ENCODE measurements around the gene PAQR7.

The PAQR7 gene, protein sequence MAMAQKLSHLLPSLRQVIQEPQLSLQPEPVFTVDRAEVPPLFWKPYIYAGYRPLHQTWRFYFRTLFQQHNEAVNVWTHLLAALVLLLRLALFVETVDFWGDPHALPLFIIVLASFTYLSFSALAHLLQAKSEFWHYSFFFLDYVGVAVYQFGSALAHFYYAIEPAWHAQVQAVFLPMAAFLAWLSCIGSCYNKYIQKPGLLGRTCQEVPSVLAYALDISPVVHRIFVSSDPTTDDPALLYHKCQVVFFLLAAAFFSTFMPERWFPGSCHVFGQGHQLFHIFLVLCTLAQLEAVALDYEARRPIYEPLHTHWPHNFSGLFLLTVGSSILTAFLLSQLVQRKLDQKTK

DNA sequence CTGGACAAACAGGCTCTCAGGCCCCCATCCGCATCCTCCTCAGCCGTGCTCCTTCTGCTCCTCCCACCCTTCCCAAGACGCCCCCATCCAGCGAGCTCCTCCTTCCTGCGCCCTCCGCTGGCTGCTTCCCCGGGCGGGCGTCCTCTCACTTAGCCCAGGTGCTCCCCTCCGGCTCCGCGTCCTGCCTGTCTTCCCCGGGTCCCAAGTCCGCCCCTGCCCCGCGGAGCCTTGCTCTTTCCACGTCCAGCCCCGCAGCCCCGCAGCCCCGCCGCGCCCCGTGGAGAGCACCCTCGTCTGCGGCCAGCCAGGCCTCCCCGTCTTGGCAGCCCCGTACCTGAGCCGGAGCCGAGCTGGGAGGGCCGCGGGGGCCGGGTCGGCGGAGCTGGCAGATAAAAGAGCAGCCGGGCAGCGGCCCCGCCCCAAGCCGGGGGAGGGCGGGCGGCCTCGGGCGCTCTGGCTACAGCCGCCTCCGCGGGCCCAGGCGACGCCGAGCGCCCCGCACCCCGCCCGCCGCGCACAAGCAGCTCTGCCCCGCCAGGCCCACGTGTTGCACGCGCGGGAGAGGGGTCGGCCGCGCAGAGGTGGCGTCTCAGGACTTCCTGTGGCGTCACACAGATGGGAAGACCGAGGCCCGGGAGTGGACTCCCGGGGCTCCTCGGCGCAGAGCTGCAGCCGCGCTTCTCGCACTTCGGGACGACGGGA is at the start of gene PAQR7:
PAQR7 (minus strand) TSS at position 555 of the 702 bp plus-strand sequence. CDS start 11,869 bp downstream, outside the sequence.
- DNase-seq (ENCODE audit: low read depth in 2 of 2), result peak; percentile 20 to 31

DNA sequence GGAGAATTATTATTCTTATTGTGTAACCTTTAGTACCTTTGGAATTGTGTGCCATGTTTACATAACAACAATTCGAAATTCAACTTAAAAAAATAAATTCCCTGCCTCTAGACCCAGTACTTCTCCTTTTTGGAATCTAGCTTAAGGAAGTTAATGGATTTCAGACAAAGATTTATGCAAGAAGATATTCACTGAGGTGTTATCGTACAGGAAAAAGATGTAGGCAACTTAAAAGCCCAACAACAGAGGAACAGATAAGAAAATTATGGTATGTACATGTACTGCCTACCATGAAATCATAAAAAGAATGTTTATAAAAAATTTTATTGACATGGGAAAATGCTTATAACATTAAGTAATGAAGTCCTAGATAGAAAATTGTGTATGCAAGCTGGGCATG is 48.9 kb upstream of the PAQR7 start:
- no peak for DNase-seq (ENCODE audit: low read depth in 2 of 2)

DNA sequence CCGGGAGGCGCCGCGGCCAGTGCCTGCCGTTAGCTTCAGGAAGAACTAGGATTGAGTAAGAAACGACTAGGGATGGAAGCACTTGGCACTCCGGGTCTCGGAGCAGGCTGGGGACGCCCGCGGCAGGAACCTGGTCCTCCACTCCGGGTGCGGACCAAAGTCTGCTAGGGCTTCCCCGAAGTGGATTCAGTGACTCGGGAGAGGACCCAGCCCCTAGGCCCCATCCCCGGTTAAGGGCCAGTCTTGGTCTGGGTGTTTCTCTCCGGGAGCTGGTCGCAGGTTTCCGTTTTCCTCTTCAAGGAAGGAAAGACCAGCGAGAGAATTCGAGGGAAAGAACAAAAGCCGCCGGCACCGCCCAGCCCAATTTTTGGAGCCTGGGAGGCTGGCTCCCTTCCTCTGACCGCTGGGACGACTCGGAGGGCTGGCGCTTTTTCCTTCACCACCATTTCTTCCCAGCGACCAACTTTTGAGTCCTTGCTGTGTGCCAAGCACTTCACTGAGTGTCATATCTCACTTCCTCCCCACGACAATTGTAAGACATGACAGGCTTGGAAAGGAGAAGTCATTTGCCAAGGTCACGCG is 47.6 kb upstream of the PAQR7 start:
- no peak for DNase-seq (ENCODE audit: low read depth in 2 of 2)

DNA sequence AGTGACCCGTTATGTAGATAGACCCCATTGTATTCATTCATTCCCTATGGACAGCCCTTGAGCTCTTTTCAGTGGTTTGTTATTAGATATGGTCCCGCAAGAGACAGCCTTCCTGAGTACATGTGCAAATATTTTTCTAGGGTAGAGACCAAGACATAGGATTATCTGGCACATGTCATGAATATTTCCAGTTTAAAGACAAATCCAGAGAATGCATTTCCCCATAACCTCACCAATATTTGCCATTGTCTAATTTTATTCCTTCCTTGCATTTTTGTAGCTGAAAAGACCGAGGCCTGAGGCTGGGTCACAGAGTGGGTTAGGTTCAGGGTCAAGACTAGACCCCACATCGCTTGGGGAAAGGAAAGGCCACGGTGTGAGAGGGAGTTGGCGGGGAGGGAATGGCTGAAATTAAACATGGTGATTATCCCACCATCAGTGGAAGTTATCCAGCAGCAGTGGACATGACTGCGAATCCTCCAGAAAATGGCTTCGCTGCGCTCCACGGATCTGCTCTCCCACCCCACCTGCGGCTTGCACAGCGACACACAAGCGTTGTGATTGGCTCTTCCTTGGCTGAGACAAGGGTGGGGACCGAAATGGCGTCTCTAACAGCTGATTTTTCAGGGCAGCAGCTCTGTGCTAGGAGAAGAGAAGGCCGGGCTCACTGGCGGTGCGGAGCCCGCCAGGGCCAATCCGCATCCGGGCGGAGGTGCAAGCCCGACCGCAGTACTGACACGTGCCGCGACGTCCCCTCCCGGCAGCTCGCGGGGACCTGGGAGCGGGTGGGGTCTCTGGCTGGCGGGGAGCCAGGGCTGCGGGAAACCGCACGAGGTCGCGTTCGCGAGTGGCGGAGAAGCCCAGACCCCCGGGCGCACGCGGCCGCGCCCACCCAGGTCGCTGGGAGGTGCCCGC is 46.8 kb upstream of the PAQR7 start:
- no peak for DNase-seq (ENCODE audit: low read depth in 2 of 2)

DNA sequence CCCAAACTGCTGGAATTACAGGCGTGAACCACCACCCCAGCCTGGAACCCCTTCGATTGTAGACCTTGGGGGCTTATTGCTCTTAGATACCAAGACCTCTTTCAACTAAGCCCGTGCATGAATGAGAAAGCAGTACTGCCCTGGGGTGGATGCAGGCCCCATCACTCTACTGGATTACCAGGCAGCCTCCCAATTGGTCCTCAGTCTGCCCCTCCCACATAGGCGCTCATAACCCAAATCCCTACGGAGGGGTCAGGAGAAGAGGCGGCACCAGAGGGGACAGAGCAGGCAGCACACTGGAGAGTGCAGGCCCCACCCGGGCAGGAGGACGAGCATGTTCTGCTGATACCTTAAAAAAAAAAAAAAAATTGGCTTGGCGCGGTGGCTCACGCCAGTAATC is 43.1 kb upstream of the PAQR7 start:
- no peak for DNase-seq (ENCODE audit: low read depth in 2 of 2)

DNA sequence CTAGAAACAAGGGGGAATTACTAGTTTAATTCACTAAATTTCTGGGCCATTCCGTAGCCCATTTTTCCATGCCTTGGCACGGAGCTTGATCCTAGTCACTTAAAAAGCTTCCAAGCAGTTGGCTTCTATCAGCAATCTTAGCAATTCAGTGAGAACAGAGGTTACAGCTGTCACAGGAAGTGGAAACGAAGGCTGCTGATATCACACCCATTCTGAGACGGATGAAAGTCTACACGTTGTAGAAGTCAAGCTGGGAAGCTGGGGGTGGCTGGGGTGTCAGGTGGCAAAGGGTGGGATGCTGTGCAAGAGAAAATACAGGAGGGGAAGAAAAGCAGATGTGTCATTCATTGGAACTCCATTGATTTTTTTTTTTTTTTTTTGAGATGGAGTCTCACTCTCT is 42.5 kb upstream of the PAQR7 start:
- DNase-seq (ENCODE audit: low read depth in 2 of 2), result no peak

DNA sequence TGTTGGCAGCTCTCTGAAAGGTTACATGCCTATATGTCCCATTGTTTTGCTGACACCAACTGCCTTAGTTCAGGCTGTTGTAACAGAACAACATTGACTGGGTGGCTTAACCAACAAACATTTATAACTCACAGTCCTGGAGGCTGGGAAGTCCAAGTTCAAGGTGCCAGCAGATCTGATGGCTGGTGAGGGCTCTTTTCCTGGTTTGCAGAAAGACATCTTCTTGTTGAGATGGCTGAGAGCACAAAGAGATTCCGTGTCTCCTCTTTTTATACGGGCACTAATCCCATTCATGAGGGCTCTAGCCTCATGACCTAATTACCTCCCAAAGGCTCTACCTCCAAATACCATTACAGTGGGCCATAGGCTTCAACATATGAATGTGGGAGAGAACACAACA is 41.0 kb upstream of the PAQR7 start:
- no peak for DNase-seq (ENCODE audit: low read depth in 2 of 2)

DNA sequence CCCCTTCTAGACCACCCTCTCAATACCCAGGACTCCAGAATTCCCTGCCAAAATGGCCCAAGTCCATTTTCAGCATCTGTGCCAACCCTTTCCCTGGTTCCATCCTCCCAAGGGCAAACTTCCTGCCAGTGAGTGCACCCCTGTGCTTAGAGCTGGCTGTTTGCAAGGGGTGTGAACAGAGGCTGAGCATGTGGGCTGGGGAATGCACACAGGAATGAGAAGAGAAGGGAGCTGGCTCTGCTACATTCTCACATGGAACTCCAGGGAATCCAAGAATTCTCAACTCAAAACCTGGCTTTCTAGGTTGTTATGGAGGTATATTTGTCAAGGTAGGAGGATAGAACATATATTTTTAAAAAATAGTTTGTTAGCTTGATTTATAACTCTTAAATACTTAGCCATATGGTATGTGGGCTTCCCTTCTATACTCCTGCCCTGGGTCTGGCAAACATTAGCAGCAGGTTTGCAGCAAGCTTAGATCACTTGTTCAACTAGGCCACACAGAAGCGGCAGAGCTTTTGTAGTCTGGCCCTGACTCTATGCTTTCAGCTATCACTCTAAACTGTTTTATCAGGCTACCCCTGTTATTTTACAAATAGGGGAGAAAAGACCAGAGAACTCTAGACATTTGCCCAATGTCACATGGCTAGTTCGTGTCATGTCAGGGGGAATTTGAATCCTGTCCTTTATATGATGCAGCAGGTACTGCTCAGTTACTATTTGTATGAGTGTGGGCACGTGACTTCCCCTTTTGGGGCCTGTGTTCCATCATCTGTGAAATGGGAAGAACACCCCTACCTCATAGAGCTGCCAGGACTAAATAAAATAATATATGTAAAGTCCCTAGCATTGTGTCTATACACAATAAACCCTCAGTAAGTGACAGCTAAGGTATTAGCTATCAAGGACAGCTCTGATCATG is 38.8 kb upstream of the PAQR7 start:
- no peak for DNase-seq (ENCODE audit: low read depth in 2 of 2)

DNA sequence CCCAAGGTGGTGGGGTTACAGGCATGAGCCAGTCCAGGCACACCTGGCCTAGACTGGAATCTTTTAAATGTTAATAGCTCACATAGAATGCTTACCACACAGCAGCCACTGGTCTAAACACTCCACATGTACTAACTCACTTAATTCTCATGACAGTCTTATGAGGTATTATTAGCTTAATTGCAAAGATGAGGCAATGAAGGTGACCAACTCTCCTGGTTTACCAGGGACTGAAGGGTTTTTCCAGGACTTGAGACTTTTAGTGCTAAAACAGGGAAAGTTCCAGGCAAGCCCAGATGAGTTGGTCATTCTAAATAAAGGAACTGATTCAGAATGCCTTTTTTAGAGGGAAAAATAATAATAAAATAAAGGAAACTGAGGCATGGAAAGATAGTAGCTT is 37.7 kb upstream of the PAQR7 start:
- DNase-seq (ENCODE audit: low read depth in 2 of 2), result no peak

DNA sequence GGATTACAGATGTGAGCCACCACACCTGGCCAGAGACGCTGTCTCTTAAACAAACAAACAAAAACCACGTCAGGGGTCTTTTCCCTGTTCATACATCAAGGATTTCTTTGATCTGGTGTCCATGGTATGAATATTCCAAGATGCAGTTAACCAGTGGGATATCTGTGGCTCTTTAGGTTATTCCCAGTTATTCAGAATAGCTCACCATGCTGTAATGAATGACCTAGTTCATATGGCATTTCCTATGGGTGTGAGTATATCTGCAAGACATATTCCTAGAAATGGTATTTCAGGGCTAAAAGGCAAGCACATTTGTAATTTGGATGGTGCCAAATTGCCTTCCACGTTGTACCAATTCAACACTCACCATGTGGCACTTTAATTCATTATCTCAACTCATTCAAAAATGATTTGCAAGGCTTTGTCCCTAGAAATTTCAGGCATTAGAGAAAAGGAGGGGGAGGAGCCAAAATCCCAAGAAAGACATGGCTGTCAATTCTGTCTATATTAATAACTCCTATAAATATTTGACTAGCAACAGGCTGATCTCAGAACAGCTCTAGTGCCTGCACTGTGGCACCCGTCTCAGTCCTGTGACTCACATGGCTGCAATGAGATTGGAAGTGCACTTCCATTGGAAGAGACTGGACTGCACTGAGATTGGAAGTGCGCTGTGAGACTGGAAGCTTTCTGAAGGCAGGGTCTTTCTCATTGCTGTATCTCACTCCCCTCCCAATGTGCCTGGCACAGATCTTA is 36.7 kb upstream of the PAQR7 start:
- DNase-seq (ENCODE audit: low read depth in 2 of 2), result no peak

DNA sequence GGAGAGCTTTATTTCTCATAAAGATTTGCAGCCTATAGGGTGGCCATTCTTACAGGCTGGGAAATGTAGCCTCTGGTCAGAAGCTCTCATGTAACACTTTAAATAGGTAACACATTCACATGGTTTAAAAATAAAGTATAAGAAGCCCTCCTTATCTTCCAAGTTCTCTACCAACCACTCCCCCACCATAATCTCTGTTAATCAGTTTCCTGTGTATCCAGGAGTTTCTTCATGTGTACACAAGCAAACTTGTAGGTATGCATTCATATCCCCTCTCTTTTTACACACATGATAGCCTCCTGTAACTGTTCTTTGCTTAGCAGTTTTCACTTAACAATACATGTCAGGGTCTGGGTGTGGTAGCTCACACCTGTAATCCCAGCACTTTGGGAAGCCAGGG is 35.7 kb upstream of the PAQR7 start:
- no peak for DNase-seq (ENCODE audit: low read depth in 2 of 2)

DNA sequence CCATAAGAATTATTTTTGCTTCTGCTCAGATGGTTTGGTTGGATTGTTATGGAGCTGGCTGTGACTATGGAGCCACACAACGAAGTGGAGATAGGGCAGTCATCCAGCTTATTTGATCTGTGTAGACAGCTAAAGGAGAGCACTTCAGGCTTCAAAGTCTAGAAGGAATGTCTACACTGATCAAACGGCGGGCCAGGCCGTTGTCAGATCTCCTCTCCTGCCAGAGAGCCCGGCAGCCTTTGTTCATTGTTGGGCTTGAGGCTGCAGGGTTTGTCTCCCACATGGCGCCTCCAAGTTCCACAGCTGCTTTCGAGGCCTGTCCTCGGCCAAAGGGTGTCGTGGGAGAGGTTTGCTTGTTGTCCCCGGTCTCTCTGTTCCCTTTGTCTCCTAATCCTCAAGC is 33.5 kb upstream of the PAQR7 start:
- DNase-seq (ENCODE audit: low read depth in 2 of 2), result no peak

DNA sequence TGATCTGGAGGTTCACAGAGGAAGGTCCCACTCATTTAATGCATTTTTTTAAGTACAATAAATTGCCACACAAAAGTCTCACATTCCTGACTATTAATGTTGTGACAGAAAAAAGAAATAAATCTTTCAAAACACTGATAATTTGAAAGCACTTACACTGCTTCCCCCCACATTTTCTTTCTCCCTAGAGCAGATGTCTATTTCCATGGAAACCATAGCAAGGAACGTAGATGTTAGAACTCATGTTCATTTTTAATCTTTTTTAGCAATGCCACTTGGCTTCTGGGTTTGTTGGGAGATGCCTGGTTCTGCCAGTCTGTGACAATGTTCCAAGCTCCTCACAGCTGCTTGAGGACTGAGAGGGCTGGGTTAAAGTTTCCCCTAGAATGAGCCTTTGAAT is 32.7 kb upstream of the PAQR7 start:
- no peak for DNase-seq (ENCODE audit: low read depth in 2 of 2)

DNA sequence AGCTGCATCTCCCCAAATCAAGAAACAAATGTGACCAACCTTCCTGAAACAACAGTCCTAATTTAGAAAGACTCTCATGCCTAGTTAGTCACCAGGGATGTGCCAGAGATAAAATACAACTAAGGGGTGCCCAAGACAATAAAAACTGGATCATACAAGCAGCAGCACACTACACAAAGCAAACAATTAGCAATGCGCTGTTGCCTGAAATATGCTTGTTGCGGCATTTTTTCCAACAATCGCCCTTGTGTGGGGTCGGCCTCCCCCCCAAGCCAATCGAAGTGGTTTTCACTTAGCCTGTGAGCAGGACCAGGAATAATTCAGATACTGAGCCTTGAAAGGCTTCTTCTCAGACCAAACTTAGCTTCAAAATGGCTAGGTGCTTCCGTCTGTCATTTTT is 32.1 kb upstream of the PAQR7 start:
- no peak for DNase-seq (ENCODE audit: low read depth in 2 of 2)

DNA sequence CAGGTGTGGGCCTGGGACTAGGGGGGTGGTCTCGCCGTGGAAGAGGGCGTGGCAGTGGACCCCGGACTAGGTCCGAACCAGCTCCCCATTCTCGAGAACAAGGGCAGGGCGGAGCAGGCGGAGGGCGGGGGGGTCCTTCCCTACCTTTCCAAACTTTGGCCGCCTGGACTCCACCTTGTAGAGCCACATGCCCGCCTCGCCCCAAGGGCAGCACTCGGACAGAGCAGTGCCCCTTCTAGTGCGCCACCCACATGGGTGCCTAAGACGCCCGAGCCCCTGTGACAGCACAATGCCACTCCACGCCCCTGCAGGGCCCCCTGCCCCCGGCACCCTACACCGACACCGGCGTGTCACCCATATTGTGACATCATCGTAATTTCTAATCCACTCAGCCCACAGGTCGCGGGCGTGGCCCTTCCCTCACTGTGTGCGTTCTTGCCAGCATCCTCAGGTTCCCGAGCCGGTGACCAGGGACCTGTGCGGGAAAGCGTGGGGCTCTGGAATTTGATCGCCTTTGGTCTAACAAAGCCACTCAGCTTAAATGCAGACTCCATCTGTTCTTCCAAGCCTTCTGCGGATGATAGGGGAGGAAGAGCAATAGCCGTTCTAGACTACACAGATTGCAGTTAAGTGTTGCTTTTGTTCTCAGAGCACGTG is 31.3 kb upstream of the PAQR7 start:
- no peak for DNase-seq (ENCODE audit: low read depth in 2 of 2)

DNA sequence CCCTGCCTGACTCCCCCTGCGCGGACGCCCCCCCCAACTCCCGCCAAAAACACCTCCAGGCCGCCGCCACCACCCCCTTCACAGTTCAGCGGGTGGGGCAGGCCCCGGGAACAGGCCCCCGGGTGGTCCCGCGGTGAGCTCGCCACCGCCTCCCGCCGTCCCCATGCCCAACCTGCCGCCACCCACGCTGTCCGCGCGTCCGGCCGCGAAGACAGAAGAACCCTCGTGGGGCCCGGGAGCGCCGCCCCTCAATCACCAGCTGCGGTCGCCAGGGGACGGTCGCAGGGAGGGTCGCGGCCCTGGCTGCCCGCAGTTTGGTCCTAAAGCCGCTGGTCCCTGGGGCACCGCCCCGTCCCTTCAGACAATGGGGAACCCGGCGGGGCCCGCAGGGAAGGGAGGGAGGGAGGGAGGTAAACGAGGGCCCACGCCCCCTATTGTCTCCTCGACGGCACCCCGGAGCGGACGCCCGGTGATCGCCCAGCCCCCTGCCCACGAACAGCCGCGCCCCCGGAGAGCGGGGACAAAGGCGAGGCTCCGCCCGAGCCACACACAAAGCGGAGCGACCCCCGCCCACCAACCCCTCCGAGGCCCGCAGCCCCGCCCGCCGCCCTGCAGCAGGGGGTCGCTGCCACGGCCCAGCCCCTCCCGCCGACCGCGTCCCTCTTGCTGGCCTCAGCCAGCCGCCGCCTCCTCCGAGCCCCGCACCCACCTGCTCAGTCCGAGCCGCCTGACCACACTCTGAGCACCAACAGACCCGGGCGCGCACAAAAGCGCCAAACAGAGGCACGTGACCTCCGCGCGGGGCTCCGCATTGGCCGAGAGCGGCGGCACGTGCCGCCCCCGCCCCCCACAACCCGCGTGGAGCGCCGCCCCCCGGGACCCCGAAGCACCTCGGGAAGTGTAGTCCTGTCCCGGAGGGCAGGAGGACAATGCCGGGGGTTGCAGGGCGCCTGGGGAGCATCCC is 30.5 kb upstream of the PAQR7 start, which contains the start of gene STMN1:
STMN1 (minus strand) TSS at position 740 of the 964 bp plus-strand sequence. CDS start 1,743 bp downstream, outside the sequence.
- DNase-seq (ENCODE audit: low read depth in 2 of 2), result peak; percentile 70 to 81

DNA sequence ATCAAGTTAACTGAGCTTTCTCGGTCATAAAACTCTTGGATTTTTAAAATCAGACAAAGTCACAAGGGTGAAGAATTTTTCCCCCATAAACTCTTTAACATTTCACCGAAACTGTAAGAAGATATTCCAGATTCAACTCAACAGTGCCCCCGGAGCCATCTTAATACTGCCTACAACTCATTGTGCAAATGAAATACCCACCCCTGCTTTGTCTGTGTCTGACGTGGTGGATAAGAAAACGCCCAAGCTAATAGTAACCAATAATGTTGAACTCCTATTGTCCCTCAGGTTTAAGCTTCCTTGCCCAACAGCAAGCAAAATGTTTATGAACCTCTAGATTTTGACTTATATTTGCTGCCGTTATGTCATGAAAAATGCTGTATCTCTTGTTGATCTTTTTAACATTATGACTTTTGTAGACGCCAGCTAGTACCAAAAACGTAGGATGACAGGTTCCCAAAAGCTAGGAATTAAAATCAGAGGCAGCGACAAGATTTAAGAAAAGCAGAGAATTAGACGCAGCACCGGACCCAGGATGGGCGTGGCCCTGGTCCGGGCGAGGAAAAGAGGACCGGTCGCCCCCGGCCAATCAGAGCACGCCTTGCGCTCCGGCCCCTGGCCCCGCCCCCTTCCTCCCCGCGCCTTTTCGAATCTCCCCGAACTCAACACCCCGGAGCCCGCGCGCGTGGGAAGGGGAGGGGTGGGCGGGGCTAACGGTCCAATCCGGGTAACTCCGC is 29.6 kb upstream of the PAQR7 start:
- DNase-seq (ENCODE audit: low read depth in 2 of 2), result peak; percentile 86

DNA sequence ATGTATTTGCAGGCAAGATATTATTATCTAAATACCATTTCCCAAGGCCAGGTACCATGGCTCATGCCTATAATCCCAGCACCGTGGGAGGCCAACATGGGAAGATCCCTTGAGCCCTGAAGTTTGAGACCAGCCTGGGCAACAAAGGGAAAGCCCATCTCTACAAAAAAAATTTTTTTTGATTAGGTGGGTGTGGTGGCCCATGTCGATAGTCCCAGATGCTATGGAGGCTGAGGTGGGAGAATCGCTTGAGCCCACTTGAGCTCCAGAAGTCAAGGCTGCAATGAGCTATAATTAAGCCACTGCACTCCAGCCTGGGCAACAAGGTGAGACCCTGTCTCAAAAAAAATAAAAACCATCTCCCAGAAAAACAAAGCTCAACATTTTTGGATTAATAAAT is 28.5 kb upstream of the PAQR7 start:
- DNase-seq (ENCODE audit: low read depth in 2 of 2), result no peak
